ENCODE data around the gene DDX1. TPM values are rescaled to one million over a fixed set of nuclear protein-coding genes. Genes with fewer than 3 reads are reported as not detected.

The DDX1 gene
- total RNA-seq, 1 donor from 2014 or later: 100 TPM

DNA sequence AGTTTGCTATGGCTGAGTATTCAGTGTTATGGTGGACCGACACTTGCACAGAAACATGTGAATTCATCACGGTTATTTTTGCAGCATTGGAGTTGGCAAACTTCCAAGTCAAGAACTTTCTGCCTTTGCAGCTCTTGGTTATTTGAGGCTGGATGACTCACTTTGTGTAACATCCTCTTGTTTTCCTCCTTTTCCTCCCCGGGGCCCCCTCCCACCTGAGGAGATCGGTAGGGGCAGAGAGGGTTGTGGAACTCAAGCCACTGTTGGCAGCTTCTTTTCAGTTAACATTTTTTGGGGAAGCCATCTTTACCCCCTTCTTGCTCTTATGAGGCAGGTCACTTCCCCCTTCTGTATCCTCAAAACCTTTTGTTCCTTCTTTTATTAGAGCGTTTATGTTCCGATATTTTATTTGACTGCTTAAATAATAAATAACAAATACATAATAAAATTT is 48.6 kb downstream of the DDX1 start:
- H3K4me3 Mint-ChIP-seq (ENCODE audit: unreplicated experiment): no peak overlapping the region
- peaks cover 4% of the 10 kb centered on the region for H3K27me3 Mint-ChIP-seq (ENCODE audit: unreplicated experiment)
- no peak for DNase-seq (ENCODE audit: low spot score)
- H3K36me3 Mint-ChIP-seq (ENCODE audit: low read depth, unreplicated experiment): peaks cover 18% of the 10 kb centered on the region
- no peaks in the 10 kb centered on the region for H3K9me3 Mint-ChIP-seq (ENCODE audit: unreplicated experiment)
- TF ChIP-seq, protein P1, sequence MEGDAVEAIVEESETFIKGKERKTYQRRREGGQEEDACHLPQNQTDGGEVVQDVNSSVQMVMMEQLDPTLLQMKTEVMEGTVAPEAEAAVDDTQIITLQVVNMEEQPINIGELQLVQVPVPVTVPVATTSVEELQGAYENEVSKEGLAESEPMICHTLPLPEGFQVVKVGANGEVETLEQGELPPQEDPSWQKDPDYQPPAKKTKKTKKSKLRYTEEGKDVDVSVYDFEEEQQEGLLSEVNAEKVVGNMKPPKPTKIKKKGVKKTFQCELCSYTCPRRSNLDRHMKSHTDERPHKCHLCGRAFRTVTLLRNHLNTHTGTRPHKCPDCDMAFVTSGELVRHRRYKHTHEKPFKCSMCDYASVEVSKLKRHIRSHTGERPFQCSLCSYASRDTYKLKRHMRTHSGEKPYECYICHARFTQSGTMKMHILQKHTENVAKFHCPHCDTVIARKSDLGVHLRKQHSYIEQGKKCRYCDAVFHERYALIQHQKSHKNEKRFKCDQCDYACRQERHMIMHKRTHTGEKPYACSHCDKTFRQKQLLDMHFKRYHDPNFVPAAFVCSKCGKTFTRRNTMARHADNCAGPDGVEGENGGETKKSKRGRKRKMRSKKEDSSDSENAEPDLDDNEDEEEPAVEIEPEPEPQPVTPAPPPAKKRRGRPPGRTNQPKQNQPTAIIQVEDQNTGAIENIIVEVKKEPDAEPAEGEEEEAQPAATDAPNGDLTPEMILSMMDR (IDR thresholded peaks at IDR 0.05; ENCODE audit: unreplicated experiment): no peak
- peaks cover 7% of the 10 kb centered on the region for H3K4me1 Mint-ChIP-seq (ENCODE audit: unreplicated experiment)
- no peak overlapping the region for H3K27ac Mint-ChIP-seq (ENCODE audit: unreplicated experiment)

DNA sequence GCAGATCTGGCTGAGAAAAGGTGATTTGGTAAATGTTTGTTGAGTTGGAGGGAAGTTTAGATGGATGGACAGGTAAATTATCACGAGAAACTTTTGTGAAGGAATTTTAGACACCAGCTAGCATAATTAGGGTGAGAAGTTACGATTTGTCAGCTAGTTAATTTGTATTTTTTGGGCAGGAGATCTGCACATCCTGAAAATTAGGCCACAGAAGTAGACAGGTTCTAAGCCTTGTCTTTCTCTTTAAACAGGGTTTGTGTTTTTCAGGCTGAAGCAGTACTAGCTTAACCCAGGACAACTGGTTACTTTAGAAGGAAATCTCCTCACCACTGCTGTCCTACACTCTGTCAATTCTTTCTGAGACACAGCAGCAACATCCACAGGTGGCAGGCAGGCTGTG is 49.1 kb downstream of the DDX1 start:
- no peak for DNase-seq (ENCODE audit: low spot score)
- Mint-ChIP-seq H3K27ac (ENCODE audit: unreplicated experiment) (no peak overlapping the region), H3K27me3 (ENCODE audit: unreplicated experiment) (peaks cover 4% of the 10 kb centered on the region), H3K36me3 (ENCODE audit: low read depth, unreplicated experiment) (peaks cover 18% of the 10 kb centered on the region), H3K9me3 (ENCODE audit: unreplicated experiment) (no peaks in the 10 kb centered on the region), H3K4me3 (ENCODE audit: unreplicated experiment) (no peak overlapping the region), H3K4me1 (ENCODE audit: unreplicated experiment) (peaks cover 8% of the 10 kb centered on the region)
- TF ChIP-seq, protein P1 (IDR thresholded peaks at IDR 0.05; ENCODE audit: unreplicated experiment): no peak

DNA sequence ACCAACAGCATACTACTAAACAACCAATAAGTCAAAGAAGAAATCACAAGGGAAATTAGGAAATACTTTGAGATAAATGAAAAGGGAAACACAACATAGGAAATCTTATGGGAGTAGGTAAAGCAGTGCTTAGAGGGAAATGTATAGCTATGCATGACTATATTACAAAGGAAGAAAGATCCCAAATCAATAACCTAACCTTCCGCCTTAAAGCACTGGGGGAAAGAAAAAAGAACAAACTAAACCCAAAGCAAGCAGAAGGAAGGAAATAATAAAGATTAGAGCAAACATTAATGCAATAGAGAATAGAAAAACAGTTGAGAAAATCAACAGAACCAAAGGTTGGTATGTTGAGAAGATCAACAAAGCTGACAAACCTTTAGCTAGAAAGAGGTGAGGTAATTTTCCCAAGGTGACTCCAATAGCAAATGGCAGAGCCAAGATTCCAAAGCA is 49.9 kb downstream of the DDX1 start:
- TF ChIP-seq, protein P1 (IDR thresholded peaks at IDR 0.05; ENCODE audit: unreplicated experiment): no peak
- H3K36me3 Mint-ChIP-seq (ENCODE audit: low read depth, unreplicated experiment): peaks cover 18% of the 10 kb centered on the region
- peaks cover 4% of the 10 kb centered on the region for H3K27me3 Mint-ChIP-seq (ENCODE audit: unreplicated experiment)
- no peaks in the 10 kb centered on the region for H3K9me3 Mint-ChIP-seq (ENCODE audit: unreplicated experiment)
- H3K27ac Mint-ChIP-seq (ENCODE audit: unreplicated experiment): no peak overlapping the region
- peaks cover 14% of the 10 kb centered on the region for H3K4me1 Mint-ChIP-seq (ENCODE audit: unreplicated experiment)
- H3K4me3 Mint-ChIP-seq (ENCODE audit: unreplicated experiment): peak overlapping the region; percentile 20
- no peak for DNase-seq (ENCODE audit: low spot score)

DNA sequence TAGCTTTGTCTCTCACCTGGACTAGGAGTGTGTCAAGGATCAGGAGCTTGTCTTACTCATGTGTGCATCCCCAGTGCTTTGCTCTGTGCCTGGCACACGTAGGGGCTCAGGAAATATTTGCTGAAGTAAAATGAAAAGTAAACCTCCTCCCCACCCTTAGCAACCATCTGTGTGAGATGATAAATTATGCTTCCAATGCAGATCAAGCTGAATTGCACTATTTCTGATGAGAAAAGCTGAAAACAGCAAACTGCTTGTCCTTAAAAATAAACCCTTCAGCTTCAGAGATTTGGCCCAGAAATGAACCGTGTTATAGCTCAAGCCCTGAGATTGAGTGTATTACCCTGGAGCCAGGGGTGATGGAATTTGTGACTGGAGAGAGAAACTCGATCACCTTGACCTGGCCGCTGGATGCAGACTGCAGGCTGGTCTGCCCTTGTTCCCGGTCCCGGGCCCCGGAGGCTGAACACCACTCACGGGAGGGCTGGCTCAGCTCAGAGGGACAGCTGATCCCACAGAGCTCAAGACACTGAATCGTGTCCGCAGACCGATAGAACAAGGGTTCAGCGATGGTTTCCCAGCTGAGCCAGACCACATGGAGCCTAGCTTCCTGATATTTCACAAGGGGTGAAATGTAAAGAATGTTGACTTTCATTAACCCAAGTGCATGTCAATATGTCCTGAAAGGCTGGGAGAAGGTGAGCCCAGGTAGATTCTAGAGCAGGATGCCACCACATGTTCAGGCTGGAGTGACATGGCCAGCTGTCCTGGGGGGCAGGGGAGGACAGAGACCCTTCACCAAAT is 50.5 kb downstream of the DDX1 start:
- peaks cover 6% of the 10 kb centered on the region for H3K27me3 Mint-ChIP-seq (ENCODE audit: unreplicated experiment)
- H3K4me3 Mint-ChIP-seq (ENCODE audit: unreplicated experiment): no peak overlapping the region
- peaks cover 15% of the 10 kb centered on the region for H3K4me1 Mint-ChIP-seq (ENCODE audit: unreplicated experiment)
- no peak overlapping the region for H3K27ac Mint-ChIP-seq (ENCODE audit: unreplicated experiment)
- no peak for DNase-seq (ENCODE audit: low spot score)
- H3K36me3 Mint-ChIP-seq (ENCODE audit: low read depth, unreplicated experiment): peaks cover 18% of the 10 kb centered on the region
- H3K9me3 Mint-ChIP-seq (ENCODE audit: unreplicated experiment): no peaks in the 10 kb centered on the region
- TF ChIP-seq, protein P1 (IDR thresholded peaks at IDR 0.05; ENCODE audit: unreplicated experiment): no peak

DNA sequence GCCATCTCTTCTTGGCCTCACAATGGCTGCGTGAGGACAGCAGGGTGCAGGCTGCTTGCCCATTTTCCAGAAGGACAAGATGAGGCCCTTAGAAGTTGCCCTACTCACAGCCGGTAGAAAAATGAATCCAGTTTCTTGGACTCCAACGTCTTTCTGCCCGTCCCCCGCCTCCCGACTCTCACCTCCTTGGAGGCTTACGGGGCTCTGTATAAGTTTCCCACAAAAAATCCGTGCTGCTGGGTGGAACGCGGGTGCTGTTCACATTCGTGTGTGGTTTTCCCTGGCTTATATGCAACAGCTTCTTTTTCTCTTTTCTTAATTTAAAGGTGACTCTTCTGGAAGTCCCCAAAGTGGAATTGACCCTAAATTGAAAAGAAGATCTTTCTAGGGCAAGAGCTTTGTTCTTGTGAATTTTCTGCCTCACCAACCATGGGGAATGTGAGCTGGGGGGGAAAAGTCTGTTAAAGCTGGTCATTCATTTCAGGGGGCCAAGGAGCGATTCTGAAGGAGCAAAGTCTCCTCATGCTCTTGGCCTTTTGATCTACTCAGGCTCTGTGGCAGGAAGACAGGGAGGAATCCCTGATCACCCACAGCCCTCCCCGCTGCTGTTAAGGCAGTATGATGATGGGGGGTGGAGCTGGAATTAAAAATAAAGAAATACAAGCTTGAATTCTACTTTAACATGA is 51.3 kb downstream of the DDX1 start:
- no peaks in the 10 kb centered on the region for H3K9me3 Mint-ChIP-seq (ENCODE audit: unreplicated experiment)
- peaks cover 7% of the 10 kb centered on the region for H3K27me3 Mint-ChIP-seq (ENCODE audit: unreplicated experiment)
- H3K27ac Mint-ChIP-seq (ENCODE audit: unreplicated experiment): no peak overlapping the region
- H3K36me3 Mint-ChIP-seq (ENCODE audit: low read depth, unreplicated experiment): peaks cover 18% of the 10 kb centered on the region
- DNase-seq (ENCODE audit: low spot score): no peak
- TF ChIP-seq, protein P1 (IDR thresholded peaks at IDR 0.05; ENCODE audit: unreplicated experiment): no peak
- peaks cover 15% of the 10 kb centered on the region for H3K4me1 Mint-ChIP-seq (ENCODE audit: unreplicated experiment)
- no peak overlapping the region for H3K4me3 Mint-ChIP-seq (ENCODE audit: unreplicated experiment)
